ENCODE data around the gene MAPK8.
"Not testable (repeated sequence)": the region's sequence is repeated elsewhere in the genome, so short reads cannot be mapped to it uniquely, and the experiment has no call there.

MAPK8 gene

DNA sequence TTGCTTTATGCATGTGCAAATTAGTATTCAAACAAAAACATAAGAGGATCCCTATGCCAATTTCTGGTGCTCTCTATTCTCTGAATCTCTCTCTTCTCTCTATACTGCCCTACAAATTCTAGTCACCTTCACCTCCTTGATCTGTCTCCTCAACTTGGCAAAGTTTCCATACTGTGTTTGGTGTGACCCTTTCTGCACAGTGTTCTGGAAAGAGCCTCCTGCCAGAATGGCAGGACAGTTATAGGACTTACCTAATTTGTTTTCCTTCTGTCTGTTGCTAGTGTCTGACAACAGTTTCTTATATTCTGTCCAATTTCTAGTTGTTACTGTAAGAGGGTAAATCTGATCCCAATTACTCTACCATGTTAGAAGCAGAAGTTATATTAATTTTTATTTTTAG, 34.3 kb downstream of the MAPK8 start:
- no peak for DNase-seq

DNA sequence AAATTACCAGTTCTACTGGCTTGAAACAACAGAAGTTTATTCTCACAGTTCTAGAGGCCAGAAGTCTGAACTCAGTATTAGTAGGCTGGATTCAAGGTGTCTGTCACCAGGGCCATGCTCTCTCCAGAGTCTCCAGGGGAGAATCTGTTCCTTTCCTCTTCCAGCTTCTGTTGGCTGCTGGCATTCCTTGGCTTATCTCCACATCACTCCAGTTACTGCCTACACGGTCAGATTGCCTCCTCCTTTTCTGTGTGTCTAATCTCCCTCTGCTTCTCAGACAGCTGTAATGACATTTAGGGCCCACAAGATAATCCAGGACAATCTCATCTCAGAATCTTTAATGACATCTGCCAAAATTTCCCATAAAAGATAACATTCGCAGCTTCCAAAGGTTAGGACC, 36.6 kb downstream of the MAPK8 start:
- DNase-seq: no peak

DNA sequence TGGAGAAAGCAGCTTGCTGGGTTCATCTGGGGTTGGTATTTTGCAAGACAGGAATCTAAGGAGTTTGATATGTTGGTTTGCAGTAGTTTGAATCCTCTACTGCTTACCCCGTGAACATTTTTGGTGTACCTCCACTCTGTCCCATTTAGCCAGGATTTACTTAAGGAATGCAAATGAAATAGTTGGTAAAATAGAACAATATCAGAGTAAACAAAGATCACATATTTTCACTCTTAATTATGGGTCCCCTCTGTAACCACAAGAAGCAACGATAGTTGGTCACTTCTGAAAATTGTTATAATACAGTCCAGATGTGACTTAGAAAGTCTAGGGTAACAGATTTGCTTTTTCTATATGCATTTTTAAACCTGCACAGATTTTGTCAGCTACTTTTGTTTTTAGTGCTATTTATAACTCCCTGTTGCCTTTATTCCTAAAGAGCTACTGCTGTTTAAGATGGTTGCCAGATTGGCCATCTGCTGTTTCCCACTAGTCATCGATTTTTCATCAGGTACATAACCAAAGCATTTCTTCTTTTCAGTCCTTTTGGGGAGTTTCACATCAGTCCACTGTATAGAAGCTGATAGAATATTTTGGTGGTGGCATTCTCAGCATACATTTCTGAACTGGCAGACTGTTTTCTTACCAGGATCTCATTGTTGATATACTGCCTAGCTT, 37.6 kb downstream of the MAPK8 start:
- no peak for DNase-seq

DNA sequence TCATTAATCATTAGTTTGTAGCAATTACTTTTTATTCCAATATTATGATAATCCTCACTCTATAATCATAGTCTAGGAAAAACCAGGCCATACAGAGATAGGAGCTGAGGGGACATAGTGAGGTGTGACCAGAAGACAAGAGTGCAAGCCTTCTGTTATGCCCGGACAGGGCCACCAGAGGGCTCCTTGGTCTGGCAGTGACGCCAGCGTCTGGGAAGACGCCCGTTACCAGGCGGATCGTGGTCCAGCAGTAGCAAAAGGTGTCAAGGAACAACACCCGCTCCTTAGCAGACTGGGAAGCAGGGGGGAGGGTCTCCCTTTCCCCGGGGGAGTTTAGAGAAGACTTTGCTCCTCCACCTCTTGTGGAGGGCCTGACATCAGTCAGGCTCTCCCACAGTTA, 39.8 kb downstream of the MAPK8 start:
- DNase-seq: not testable (repeated sequence)

DNA sequence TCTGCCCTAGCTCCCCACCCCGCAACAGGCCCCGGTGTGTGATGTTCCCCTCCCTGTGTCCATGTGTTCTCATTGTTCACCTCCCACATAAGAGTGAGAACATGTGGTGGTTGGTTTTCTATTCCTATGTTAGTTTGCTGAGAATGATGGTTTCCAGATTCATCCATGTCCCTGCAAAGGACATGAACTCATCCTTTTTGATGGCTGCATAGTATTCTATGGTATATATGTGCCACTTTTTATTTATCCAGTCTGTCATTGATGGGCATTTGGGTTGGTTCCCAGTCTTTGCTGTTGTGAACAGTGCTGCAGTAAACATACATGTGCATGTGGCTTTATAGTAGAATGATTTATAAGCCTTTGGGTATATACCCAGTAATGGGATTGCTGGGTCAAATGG, 41.1 kb downstream of the MAPK8 start:
- DNase-seq: not testable (repeated sequence)

DNA sequence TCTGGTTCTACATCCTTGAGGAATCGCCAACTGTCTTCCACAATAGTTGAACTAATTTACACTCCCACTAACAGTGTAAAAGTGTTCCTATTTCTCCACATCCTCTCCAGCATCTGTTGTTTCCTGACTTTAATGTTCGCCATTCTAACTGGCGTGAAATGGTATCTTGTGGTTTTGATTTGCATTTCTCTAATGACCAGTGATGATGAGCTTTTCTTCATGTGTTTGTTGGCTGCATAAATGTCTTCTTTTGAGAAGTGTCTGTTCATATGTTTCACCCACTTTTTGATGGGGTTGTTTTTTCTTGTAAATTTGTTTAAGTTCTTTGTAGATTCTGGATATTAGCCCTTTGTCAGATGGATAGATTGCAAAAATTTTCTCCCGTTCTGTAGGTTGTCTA, 41.5 kb downstream of the MAPK8 start:
- not testable (repeated sequence) for DNase-seq

DNA sequence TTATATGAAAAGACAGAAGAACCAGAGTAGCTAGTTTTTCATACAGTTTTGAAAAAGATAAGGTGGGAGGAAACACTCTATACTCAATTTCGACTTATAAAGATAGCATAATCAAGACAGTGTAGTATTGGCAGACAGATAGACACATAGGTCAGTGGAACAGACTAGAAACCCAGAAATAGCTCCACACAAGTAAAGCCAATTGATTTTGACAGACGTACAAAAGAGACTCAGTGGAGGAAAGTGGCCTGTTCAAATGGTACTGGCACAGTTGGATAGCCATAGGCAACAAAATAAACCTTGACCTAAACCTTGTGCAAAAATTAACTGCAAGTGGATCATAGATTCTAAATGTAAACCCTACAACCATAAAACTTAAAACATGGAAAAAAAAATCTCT, 46.8 kb downstream of the MAPK8 start:
- no peak for DNase-seq

DNA sequence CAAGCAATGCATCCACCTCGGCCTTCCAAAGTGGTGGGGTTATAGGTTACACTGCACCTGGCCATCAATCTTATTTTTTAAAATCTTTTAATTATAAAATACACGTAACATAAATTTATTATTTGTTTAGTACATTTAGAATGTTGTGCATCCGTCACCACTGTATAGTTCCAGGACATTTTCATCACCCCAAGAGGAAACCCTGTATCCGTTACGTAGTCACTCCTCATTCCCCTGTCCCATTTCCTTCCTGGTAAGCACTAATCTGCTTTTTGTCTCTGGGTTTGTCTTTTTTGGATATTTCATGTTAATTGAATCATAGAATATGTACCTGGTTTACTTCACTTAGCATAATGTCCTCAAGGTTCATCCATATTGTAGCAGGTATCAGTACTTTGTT, 51.2 kb downstream of the MAPK8 start:
- DNase-seq: no peak

DNA sequence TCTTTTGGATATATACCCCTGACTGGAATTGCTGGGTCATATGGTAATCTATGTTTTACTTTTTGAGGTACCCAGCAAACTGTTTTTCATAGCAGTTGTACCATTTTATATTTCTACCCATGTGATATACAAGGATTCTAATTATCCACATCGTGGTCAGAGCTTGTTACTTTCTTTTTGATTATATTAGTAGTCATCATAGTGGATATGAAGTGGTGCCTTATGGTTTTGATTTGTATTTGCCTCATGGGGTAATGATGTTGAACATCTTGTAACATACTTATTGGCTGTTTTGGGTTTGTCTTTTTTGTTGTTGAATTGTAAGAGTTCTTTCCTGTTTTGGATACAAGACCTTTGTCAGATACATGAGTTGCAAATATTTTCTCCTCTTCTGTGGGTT, 51.7 kb downstream of the MAPK8 start:
- DNase-seq: no peak

DNA sequence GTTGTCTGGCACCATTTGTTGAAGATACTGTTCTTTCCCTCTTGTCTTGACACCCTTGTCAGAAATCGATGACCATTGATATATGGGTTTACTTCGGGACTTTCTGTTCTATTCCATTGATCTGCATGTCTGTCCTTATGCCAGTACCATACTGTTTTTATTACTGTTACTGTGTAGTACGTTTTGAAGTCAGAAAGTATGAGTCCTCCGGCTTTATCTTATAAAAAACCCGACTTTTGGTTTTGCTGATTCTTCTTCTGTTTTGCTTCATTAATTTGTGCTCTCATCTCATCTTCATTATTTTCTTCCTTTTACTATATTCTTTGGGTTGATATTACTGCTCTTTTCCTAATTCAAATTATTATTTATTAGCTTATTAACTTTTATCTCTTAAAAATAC, 52.4 kb downstream of the MAPK8 start:
- DNase-seq: no peak

DNA sequence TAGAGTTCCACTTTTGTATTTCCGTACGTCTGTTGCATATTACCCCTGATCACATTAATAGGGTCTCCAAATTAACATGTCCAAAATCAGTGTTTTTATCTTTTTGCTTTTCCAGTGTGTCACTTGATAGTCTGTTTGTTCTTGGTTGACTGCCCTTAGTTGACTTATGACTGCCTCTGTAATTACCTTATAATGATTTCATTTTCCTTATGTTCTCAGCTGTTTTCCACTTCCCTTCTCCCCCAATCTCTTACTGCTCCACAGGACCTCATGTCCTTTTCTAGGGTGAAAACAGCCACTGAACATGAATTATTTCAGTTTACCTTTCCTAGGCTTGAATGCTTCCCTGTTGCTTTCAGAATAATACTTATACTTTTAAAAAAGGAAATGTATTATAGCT, 54.7 kb downstream of the MAPK8 start:
- no peak for DNase-seq

DNA sequence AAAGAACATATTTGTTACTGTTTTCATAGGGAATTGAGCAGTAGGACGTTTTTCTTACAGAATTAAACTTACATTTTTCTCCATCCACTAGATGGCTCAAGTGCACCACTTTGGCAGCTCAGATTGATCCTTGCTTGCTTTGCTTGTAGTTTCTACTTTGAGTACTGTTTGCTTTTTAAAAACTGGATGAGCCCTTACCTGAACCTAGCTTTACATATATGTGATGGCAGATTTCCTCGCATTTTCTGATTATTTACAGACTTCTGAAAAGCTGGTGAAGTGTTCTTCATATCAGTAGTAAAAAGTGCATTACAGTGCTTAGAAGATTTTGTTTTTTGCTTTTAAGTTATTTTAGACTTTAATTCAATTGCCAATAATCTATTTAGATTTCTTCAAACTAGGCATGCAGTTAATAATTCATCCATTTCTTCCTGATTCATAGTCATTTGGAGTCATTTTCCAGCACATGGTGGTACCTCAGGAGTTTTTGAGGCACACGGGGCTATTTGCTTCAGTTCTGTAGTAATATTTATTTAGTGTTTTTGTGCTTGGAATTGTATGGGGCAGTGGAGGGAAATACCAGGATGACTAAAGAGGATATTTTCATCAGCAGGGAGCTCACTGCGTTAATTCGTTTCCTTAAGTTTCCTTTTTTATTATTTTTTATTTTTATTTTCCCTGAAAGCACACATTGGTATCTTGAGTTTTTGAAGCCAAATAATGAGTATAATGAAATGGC, 57.3 kb downstream of the MAPK8 start:
- peak; percentile 43 for DNase-seq

DNA sequence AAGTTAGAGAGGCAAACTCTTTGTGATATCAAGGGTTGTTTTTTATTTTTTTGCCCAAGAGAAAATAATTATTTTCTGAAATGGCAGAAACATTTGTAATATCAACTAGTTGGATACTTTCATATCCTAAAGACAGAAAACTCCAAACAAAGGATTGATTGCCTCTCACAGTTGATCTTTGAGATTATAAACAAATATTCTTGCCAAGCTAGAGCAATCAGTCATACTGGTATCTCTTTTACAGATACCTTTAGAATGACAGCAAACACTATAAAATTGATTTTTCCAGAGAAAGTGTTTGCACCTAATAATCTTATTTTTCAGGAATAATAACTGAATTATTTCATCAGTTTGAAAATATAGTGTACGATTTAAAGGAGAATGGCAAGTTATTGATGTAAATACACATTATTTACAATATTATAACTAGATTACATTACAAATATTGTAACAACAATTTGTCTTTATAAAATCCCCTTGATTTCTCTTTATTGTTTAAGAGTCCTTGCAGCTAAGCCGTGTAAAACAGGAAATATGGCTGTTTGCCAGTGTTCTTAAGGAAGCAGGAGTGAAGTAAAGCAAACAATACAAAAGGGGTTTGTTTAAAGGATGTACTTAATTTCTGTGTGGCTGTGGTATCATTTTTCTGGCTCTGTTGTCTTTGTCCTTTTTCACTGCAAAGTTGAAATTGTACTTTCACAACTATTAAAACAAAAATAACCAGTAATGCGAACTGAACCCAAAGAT, 58.4 kb downstream of the MAPK8 start:
- no peak for DNase-seq

DNA sequence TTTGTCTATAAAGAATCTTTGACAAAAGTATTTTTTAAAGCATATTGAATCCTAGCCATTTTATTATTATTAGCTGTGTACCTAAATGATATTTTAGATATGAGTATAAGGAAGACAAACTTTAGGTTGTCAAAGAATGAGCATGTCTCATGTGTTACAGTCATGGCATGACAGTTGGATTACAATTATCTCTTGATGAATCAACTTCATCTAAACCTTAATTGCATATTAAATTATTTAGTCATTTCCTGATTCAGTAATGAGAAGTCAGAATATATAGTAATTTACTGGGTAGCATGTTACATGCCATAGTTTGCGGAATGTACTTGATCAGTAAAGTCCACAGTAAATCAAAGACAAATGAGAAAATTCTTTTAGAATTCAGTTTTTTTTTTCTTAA, 59.2 kb downstream of the MAPK8 start:
- no peak for DNase-seq

DNA sequence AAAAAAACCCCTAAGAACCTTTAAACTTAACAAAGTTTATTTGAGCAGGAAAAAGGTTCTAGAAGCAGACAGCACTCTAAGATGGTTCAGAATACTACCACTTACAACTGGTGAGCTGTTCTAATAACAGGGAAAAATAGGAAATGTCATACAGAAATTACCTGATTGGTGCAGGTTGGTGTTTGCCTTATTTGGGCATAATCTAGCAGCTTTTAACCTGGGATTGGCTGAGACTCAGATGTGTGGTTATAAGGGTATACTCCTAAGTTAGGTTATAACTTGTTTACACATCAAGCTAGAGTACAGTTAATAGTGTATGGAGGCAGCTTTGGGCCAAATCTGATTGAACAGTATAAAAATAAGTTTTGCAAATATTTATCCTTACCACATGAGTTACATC, 59.8 kb downstream of the MAPK8 start:
- no peak for DNase-seq

DNA sequence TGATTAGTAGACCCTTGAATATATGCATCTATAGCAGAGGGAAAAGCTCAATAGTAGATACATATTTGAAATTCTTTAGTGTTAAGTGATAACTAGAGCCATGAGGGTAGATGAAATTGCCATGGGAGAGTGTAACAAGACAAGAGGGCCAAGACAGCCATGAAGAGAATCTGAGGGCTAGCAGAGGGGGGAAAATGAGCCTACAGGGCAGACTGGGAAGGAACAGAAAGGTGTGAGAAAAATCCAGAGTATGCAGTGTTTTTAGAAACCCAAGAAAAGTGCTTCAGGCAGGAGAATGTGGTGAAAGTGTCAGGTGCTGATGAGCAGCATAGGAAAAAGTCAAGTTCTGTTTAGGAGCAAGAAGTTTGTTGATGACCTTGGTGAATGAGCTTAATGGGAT, 63.0 kb downstream of the MAPK8 start:
- no peak for DNase-seq

DNA sequence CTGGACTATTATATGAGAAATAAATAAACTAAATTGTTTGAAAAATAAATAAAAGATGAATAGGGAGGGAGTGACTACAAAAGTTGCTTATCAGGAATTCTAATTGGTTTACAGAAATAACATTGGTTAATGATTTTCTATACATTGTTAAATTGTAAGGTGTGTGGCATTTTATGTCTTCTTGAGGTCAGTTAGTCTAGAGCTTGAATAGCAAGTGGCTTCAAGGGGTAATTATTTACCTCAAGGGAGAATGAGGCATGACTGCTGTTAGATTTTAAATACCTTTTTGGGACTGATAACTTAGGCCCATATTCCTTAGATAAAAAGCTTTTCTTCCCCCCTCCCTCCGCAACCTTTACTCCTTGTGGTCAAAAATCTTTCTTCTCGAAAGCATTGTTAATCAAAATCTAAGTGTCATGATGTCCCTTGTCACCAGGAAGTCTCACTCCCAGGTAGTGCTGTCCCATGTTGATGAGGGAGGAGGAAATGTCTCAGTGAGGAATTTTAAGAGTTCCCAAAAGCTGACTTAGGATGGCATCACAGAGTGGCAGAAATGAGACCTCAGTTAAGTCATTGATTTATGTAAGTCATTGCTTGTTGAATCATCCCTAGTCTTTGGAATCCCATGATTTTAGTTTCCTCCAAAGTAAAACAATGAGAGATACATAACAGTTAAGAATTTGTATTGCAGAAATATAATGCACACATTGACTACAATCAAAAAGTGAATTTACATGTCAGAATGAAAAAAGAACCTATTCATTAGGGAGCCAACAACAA, 71.5 kb downstream of the MAPK8 start:
- no peak for DNase-seq

DNA sequence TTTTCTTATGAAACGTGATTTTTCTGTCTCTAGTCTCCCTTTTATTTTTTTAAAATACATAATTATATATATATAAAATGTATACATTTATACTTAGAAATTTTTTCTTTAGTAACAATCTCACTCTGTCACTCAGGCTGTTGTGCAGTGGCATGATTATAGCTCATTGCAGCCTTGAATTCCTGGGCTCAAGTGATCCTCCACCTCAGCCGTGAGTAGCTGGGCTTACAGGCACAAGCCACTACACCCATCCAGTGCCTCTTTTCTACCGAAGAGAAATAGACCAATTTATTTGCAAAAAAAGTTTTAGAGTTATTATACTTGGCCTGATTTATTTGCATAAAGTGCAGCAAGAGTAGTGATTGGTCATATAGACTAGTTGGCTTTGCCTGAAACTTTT, 72.2 kb downstream of the MAPK8 start:
- DNase-seq: no peak

DNA sequence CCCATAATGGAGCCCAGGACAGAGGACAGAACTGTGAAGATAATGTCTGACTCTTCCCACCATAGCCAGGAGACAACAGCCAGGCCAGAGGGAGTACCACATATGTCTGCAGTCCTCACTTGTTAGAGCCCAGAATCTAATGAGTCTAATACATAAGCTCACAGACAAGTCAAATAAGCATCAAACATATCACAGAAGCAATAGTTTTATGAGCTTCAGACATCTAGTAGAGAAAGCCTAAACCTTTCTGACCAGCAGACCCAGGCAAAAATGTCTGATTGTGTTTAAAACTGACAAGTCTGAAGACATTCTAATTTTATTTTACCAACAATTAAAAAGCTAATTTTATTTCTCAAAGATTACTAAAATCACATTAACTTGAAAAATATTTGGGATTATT, 75.5 kb downstream of the MAPK8 start:
- DNase-seq: no peak

DNA sequence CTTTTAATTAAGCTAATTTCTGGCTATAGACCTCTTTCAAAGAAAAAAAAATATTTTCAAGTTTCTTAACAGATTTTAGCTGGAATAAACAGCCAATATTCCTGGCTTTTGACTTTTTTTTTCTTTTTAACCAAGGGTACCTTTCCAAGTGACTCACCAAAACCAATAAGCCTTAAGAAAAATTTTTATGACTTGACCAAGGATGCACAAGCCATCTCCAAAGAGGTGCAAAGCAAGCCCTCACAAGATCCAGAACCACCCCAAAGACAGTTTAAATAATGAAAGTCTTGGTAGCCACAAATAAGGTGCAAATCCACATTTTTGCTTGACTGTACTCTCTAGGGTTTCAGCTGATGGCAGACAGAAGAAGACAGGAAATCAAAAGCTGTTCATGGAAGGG, 76.5 kb downstream of the MAPK8 start:
- no peak for DNase-seq

DNA sequence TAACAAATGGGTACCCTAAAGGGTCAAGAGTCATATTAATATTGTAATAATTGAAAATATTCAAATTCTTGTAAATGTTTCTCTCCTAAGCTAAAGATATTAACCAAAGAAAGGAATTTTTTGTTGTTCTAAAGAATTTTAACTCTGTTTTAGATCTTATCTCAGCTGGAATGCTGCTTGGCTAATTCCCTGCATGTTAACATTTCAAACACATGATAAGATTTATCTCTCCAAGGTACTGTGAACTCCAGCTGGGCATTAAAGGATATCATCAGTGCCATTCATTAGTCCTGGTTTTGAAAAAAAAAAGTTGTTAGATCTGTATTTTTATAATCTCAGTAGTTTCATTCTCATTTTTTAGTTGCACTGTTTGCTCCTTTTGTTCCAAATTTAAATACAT, 76.9 kb downstream of the MAPK8 start:
- no peak for DNase-seq

DNA sequence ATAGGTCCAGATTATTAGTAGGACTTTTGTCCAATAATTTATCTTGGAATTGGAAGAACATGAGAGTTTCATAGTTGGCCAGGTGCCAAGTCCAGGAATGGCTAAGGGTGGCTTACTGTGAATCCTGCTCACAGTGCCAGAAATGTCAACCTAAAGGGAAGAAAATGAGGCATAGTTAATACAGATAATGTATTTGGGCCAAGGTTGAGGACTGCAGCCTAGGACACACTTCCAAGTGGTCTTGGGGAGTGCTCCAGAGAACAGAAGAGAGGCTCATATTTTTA, 78.2 kb downstream of the MAPK8 start:
- DNase-seq: no peak

DNA sequence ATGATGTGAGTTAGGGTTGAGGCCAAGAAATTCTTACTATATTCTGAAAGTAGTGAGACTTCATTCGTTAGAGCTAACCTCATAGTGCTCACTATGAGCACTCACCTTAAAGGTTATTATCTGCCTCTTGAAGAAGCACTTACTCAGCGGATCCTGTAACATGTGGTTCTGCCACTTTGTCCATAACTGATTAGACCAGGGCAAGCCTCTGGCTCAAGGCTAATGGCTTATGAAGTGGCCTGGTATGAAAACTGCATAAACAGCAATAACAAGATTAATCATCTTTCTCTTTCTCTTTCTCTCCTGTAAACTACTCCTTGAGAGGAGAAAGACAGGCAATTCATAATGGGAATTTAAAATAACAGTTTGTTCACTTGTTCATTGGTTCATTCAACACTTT, 82.8 kb downstream of the MAPK8 start:
- no peak for DNase-seq
